Endothelial cell of umbilical vein (primary cell): ENCODE data around the gene ZNF148. TPM values are rescaled to one million over a fixed set of nuclear protein-coding genes. Genes with fewer than 3 reads are reported as not detected.

Source experiments
- BruUV-seq: library from RNA; stranded (reverse); fragments of 400-500 nt; replicated peaks from 2 replicates; lab custom pipeline; 2021; lab: Mats Ljungman, UMichigan
- CTCF ChIA-PET: fragments of 300-600, 350-600 bp; sonication (Branson Sonifier 250); formaldehyde crosslinking; loops from one replicate; lab custom pipeline; 2021; ENCODE audit warnings: antibody characterized with exemption, inconsistent platforms; lab: Charles Lee
- POLR2A ChIA-PET: fragments of 300-600, 350-600 bp; sonication (Branson Sonifier 250); formaldehyde crosslinking; loops from one replicate; lab custom pipeline; 2021; ENCODE audit warnings: antibody characterized with exemption, inconsistent platforms; lab: Charles Lee
- DNase-seq: peaks from one replicate; pipeline ENCODE4 v3.0.0-alpha.2; 2011; ENCODE audit warnings: low read depth, low spot score
- FAIRE-seq: peaks from 2 replicates; lab custom pipeline; 2011; peaks lifted over from hg19 to GRCh38; lab: Jason Lieb, UNC
- H2AFZ ChIP-seq: 2 replicates; pipeline ENCODE4 v1.6.0; 2012; ENCODE audit warnings: low read depth, low read length, control low read depth, inconsistent platforms
- H3K27ac ChIP-seq: 2 replicates; pipeline ENCODE4 v1.5.1; 2011; ENCODE audit warnings: low read depth, mild to moderate bottlenecking, control low read depth, low read length, moderate library complexity; ENCODE audit not compliant: insufficient read depth
- H3K27me3 ChIP-seq, 2 experiments: 2 replicates each; pipeline versions ENCODE4 v1.6.0 to v1.6.1; 2011; ENCODE audit warnings: low read length in 2 of 2, mixed read lengths in 1 of 2; ENCODE audit not compliant: control insufficient read depth in 2 of 2, insufficient read depth in 2 of 2
- H3K36me3 ChIP-seq, 2 experiments: 2 replicates in 1 of 2; 3 replicates in 1 of 2; pipeline ENCODE4 v1.5.1; 2011; ENCODE audit warnings: low read length in 2 of 2, mild to moderate bottlenecking in 1 of 2, moderate library complexity in 1 of 2; ENCODE audit not compliant: control insufficient read depth in 2 of 2, insufficient read depth in 2 of 2; ENCODE audit errors: extremely low read depth in 1 of 2
- H3K4me1 ChIP-seq: 3 replicates; pipeline ENCODE4 v1.5.1; 2011; ENCODE audit warnings: mild to moderate bottlenecking, low read length; ENCODE audit not compliant: control insufficient read depth, insufficient read depth; ENCODE audit errors: extremely low read depth
- H3K4me2 ChIP-seq: 2 replicates; pipeline ENCODE4 v1.6.1; 2011; ENCODE audit warnings: low read length, control low read depth, mixed read lengths; ENCODE audit not compliant: insufficient read depth
- H3K4me3 ChIP-seq, 3 experiments: fragments of 200-600 bp in 1 of 3; sonication (generic), shearing (Covaris generic) in 1 of 3; replicated peaks in 1 of 3; 2 replicates each; pipeline ENCODE4 v1.5.1; 2011 to 2016; ENCODE audit warnings: control low read depth in 3 of 3, low read length in 3 of 3, mild to moderate bottlenecking in 2 of 3, inconsistent platforms in 1 of 3, low read depth in 1 of 3, moderate library complexity in 1 of 3; ENCODE audit not compliant: insufficient read depth in 1 of 3
- H3K79me2 ChIP-seq: 2 replicates; pipeline ENCODE4 v1.6.0; 2012; ENCODE audit warnings: low read length, inconsistent platforms; ENCODE audit not compliant: control insufficient read depth, insufficient read depth
- H3K9ac ChIP-seq: replicated peaks from 2 replicates; pipeline ENCODE3; 2011; ENCODE audit warnings: low read length, control low read depth; ENCODE audit not compliant: insufficient read depth; ENCODE audit errors: extremely low read depth
- H3K9me1 ChIP-seq: replicated peaks from 3 replicates; pipeline ENCODE4 v1.6.0; 2011; ENCODE audit warnings: mild to moderate bottlenecking, low read length; ENCODE audit not compliant: control insufficient read depth, insufficient read depth; ENCODE audit errors: extremely low read depth
- H3K9me3 ChIP-seq: replicated peaks from 2 replicates; pipeline ENCODE4 v1.5.1; 2012; ENCODE audit warnings: low read length, inconsistent platforms; ENCODE audit not compliant: control insufficient read depth, insufficient read depth
- H4K20me1 ChIP-seq: replicated peaks from 2 replicates; pipeline ENCODE3; 2011; ENCODE audit warnings: mild to moderate bottlenecking, low read length; ENCODE audit not compliant: control insufficient read depth, insufficient read depth; ENCODE audit errors: extremely low read depth
- CTCF ChIP-seq, 2 donors: IDR thresholded peaks; 1 replicate in 1 of 2; 2 replicates in 1 of 2; pipeline ENCODE4 v1.5.1; 2011; ENCODE audit warnings: low read length in 2 of 2, mild to moderate bottlenecking in 2 of 2, moderate library complexity in 2 of 2, control low read depth in 1 of 2, inconsistent platforms in 1 of 2, low read depth in 1 of 2; ENCODE audit not compliant: insufficient read depth in 1 of 2; ENCODE audit errors: extremely low read depth in 1 of 2
- EZH2 ChIP-seq: IDR thresholded peaks from 2 replicates; pipeline ENCODE4 v1.6.1; 2012; ENCODE audit warnings: borderline replicate concordance, low read depth, mild to moderate bottlenecking, moderate library complexity, low read length, inconsistent platforms; ENCODE audit not compliant: severe bottlenecking
- JUN ChIP-seq: IDR thresholded peaks from 2 replicates; pipeline ENCODE4 v1.6.1; 2011; ENCODE audit warnings: borderline replicate concordance, low read depth; ENCODE audit not compliant: insufficient read length, insufficient read depth
- MYC ChIP-seq: IDR thresholded peaks from one replicate; pipeline ENCODE4 v1.6.1; 2011; ENCODE audit warnings: mild to moderate bottlenecking, low read depth, low read length
- POLR2A ChIP-seq: IDR thresholded peaks from 2 replicates; pipeline ENCODE4 v1.6.1; 2012; ENCODE audit warnings: low read depth, mild to moderate bottlenecking, control low read depth, low read length
- POLR2AphosphoS5 ChIP-seq: IDR thresholded peaks from 2 replicates; pipeline ENCODE4 v1.6.1; 2012; ENCODE audit warnings: low read depth, mild to moderate bottlenecking, control low read depth, low read length, moderate library complexity; ENCODE audit not compliant: insufficient read depth
- dilution Hi-C: fragments of 300-500 bp; cut with MboI; formaldehyde crosslinking; loops from one replicate; pipeline ENCODE4 v1.15.0; 2019; ENCODE audit warnings: low sequenced_read_pairs; ENCODE audit not compliant: extremely low pct_ligation_motif_present
- intact Hi-C: fragments of 100-400 bp; cut with micrococcal nuclease; formaldehyde crosslinking; loops from one replicate; pipeline ENCODE4 v1.10.0; 2022
- polyA plus RNA-seq, 4 experiments: library from polyadenylated mRNA; depleted of rRNA in 3 of 4; stranded (reverse) in 3 of 4; unstranded in 1 of 4; fragments of >200 nt; gene quantifications; 2 replicates each; pipeline versions ENCODE4 v1.2.1 to v1.2.3, GENCODE V29; 2011 to 2012; ENCODE audit warnings: missing spikeins in 1 of 4
- total RNA-seq: library from RNA; stranded (reverse); gene quantifications from 2 replicates; pipeline ENCODE4 v1.2.3, GENCODE V29; 2021
- TF ChIP-seq, protein P1 (sequence below): IDR thresholded peaks from 2 replicates; pipeline ENCODE4 v1.6.1; 2011; ENCODE audit not compliant: insufficient read depth, insufficient read length

Gene ZNF148
- total and polyA plus RNA-seq, 2 donors (not counting 3 experiments of a cell fraction or from before 2014, with no cell fraction given): 8.0 to 41.3 TPM

DNA sequence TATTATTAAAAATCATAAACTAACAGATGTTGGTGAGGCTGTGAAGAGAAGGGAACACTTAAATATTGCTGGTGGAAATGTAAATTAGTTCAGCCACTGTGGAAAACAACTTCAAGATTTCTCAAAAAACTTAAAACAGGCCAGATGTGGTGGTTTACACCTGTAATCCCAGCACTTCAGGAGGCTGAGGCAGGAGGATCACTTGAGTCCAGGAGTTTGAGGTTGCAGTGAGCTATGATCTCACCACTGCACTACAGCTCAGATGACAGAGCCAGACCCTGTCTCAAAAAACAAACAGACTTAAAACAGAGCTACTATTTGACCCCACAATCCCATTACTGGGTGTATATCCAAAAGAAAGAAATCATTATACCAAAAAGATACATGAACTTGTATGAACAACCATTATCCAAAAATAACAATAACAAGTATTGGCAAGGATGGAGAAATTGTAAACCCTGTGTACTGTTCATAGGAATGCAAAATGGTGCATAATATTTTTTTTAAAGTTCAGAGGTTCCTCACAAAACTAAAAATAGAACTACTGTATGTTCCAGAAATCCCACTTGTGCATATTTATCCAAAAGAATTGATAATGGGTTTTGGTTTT is 25.5 kb downstream of the ZNF148 start:
- POLR2A ChIA-PET: no interaction called here
- intact Hi-C loops: loop anchor here (2.0 kb wide), 1 partner anchor 15 kb away; no protein-coding TSS in a partner anchor

More for the DNA sequence above, 25.5 kb downstream of the ZNF148 start:
- H3K27ac ChIP-seq: no peak overlapping the region
- BruUV-seq: no TSS peak
- CTCF ChIA-PET: no interaction called here
- H3K79me2 ChIP-seq: peaks cover 97% of the 10 kb centered on the region
- DNase-seq: no peak
- dilution Hi-C loops: no loop called here
- H3K9me3 ChIP-seq: no peaks in the 10 kb centered on the region
- H3K27me3 ChIP-seq: no peaks in the 10 kb centered on the region
- H3K9ac ChIP-seq: no peak overlapping the region
- TF ChIP-seq EZH2: no peak
- no peak for TF ChIP-seq POLR2A
- TF ChIP-seq MYC: no peak
- no peak for TF ChIP-seq JUN
- TF ChIP-seq CTCF (IDR thresholded peaks at IDR 0.05; ENCODE audit: extremely low read depth in 1 of 2, insufficient read depth in 1 of 2, low read depth in 1 of 2, low read length in 2 of 2): no peak
- TF ChIP-seq POLR2AphosphoS5: no peak
- TF ChIP-seq, protein P1, sequence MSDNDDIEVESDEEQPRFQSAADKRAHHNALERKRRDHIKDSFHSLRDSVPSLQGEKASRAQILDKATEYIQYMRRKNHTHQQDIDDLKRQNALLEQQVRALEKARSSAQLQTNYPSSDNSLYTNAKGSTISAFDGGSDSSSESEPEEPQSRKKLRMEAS: no peak
- no peak overlapping the region for H2AFZ ChIP-seq
- H3K4me3 ChIP-seq: no peak overlapping the region
- H3K36me3 ChIP-seq: no peaks in the 10 kb centered on the region
- peaks cover 14% of the 10 kb centered on the region for H4K20me1 ChIP-seq
- no peak overlapping the region for H3K4me2 ChIP-seq
- peaks cover 17% of the 10 kb centered on the region for H3K4me1 ChIP-seq
- no peaks in the 10 kb centered on the region for H3K9me1 ChIP-seq
- no peak for FAIRE-seq
